Measurements from ENCODE around the gene ABITRAM.

DNA sequence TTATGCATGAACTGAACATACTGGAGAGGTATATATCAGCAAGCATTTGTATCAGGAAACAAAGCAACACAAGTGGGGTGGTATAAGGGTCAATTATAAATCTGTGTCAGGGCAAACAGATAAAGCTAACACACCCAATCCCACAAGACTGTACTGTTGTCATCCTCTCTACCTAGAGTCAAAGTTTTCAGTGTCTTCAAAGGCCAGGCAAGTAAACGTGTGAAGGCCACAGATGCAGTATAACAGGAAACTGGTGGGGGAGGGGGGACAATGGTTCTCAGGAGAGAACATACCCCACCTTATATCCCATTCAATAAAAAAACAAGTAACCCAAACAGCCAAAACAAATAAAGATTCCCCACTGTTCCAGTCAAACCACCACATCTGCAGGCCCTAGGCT lies 22.4 kb upstream of the ABITRAM start:
- TF ChIP-seq, protein P1, sequence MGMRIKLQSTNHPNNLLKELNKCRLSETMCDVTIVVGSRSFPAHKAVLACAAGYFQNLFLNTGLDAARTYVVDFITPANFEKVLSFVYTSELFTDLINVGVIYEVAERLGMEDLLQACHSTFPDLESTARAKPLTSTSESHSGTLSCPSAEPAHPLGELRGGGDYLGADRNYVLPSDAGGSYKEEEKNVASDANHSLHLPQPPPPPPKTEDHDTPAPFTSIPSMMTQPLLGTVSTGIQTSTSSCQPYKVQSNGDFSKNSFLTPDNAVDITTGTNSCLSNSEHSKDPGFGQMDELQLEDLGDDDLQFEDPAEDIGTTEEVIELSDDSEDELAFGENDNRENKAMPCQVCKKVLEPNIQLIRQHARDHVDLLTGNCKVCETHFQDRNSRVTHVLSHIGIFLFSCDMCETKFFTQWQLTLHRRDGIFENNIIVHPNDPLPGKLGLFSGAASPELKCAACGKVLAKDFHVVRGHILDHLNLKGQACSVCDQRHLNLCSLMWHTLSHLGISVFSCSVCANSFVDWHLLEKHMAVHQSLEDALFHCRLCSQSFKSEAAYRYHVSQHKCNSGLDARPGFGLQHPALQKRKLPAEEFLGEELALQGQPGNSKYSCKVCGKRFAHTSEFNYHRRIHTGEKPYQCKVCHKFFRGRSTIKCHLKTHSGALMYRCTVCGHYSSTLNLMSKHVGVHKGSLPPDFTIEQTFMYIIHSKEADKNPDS (CRISPR knock-in tag; IDR thresholded peaks at IDR 0.05): no peak
- TF ChIP-seq ZNF333 (CRISPR knock-in tag; IDR thresholded peaks at IDR 0.05; ENCODE audit: borderline replicate concordance) (no peak), POLR2G (IDR thresholded peaks at IDR 0.05; ENCODE audit: low read depth, low read length) (no peak), SMC3 (IDR thresholded peaks at IDR 0.05; ENCODE audit: low read length) (no peak), ZEB1 (IDR thresholded peaks at IDR 0.05; ENCODE audit: insufficient replicate concordance, low read depth) (no peak), MZF1 (CRISPR knock-in tag; IDR thresholded peaks at IDR 0.05; ENCODE audit: borderline replicate concordance) (no peak)
- TF ChIP-seq, protein P2, sequence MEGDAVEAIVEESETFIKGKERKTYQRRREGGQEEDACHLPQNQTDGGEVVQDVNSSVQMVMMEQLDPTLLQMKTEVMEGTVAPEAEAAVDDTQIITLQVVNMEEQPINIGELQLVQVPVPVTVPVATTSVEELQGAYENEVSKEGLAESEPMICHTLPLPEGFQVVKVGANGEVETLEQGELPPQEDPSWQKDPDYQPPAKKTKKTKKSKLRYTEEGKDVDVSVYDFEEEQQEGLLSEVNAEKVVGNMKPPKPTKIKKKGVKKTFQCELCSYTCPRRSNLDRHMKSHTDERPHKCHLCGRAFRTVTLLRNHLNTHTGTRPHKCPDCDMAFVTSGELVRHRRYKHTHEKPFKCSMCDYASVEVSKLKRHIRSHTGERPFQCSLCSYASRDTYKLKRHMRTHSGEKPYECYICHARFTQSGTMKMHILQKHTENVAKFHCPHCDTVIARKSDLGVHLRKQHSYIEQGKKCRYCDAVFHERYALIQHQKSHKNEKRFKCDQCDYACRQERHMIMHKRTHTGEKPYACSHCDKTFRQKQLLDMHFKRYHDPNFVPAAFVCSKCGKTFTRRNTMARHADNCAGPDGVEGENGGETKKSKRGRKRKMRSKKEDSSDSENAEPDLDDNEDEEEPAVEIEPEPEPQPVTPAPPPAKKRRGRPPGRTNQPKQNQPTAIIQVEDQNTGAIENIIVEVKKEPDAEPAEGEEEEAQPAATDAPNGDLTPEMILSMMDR (CRISPR knock-in tag; IDR thresholded peaks at IDR 0.05): no peak
